Activated naive CD8-positive, alpha-beta T cell (primary cell): Measurements from ENCODE around the gene PCNT.
A peak's percentile ranks its signal among the peaks of the same experiment; 100 is the strongest.

Experiments used
- H3K27ac Mint-ChIP-seq: one replicate; pipeline ENCODE4 v1.8.0; 2021; ENCODE audit warnings: mixed read lengths
- H3K27me3 Mint-ChIP-seq: one replicate; pipeline ENCODE4 v1.8.0; 2021; ENCODE audit warnings: mixed read lengths
- H3K36me3 Mint-ChIP-seq: one replicate; pipeline ENCODE4 v1.8.0; 2021; ENCODE audit warnings: mixed read lengths
- H3K4me1 Mint-ChIP-seq: one replicate; pipeline ENCODE4 v1.8.0; 2021; ENCODE audit warnings: low read depth, mixed read lengths
- H3K4me3 Mint-ChIP-seq: one replicate; pipeline ENCODE4 v1.8.0; 2021; ENCODE audit warnings: mild to moderate bottlenecking, mixed read lengths
- H3K9me3 Mint-ChIP-seq: one replicate; pipeline ENCODE4 v1.8.0; 2021; ENCODE audit warnings: low read depth, mixed read lengths

PCNT gene

DNA sequence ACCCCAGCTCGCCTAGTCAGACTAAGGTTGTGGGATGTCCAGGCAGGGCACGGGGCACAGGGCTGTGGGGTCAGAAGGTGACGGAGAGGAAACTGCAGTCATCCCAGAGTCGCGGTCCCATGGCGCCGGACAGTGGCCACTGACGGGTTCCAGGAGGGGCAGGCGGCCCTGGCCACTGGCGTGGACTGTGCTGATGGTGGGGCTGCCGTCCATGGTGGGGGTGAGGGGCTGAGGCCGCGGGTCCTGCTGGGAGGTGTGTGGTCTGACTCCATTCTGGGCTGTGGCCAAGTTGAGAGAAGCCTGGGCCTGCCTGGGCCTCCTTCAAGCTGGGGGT is 32.0 kb downstream of the PCNT start:
- H3K36me3 Mint-ChIP-seq: peaks cover 3% of the 10 kb centered on the region
- H3K4me1 Mint-ChIP-seq: peaks cover 4% of the 10 kb centered on the region
- no peak overlapping the region for H3K27ac Mint-ChIP-seq
- H3K4me3 Mint-ChIP-seq: no peak overlapping the region
- H3K27me3 Mint-ChIP-seq: no peaks in the 10 kb centered on the region
- no peaks in the 10 kb centered on the region for H3K9me3 Mint-ChIP-seq

DNA sequence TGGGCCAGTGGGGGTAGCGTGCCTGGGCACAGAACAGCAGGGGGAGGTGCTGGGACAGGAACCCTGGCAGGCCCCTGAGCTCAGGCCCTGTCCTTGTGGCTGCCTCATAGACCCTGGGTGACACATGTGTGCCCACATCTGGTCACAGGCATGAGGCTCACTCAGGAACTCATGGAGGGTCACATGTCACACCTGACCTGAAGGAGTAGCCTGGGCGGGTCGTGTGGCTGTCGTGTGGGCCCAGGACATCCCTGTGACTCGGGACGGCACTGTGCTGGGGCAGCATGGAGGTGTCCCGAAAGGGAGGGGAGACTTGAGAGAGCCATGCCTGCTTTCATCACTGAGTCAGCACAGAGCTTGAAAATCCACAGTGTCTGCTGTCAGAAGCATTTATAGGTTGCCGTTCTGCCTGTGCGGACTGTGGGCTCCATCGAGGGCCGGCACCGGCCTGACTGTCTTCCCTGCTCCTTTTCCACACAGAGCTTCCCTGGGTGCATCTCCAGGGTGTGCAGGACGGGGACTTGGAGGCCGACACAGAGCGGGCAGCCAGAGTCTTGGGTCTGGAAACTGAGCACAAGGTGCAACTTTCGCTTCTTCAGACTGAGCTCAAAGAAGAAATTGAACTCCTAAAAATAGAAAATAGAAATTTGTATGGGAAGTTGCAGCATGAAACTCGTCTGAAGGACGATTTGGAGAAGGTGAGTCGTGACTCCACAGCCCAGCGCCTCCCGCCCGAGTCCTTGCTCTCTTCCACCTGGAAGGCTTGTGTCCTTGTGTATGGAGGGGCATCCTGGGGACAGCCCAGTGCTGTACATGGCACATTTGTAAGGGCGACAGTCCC is 32.8 kb downstream of the PCNT start:
- Mint-ChIP-seq H3K4me1 (peaks cover 6% of the 10 kb centered on the region), H3K27me3 (no peaks in the 10 kb centered on the region), H3K4me3 (no peak overlapping the region), H3K9me3 (no peaks in the 10 kb centered on the region), H3K36me3 (peaks cover 7% of the 10 kb centered on the region), H3K27ac (no peak overlapping the region)

DNA sequence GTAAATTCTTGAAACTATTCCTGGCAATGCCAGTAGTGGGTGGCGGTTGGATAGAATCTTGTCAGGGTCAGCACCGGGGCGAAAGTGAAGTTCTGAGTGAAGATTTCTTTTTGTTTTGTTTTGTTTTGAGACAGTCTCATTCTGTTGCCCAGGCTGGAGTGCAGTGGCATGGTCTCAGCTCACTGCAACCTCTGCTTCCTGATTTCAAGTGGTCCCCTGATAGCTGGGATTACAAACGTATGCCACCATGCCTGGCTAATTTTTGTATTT is 33.3 kb downstream of the PCNT start:
- Mint-ChIP-seq H3K9me3 (no peaks in the 10 kb centered on the region), H3K27ac (no peak overlapping the region), H3K4me3 (no peak overlapping the region), H3K4me1 (peaks cover 6% of the 10 kb centered on the region), H3K36me3 (peaks cover 8% of the 10 kb centered on the region), H3K27me3 (no peaks in the 10 kb centered on the region)

DNA sequence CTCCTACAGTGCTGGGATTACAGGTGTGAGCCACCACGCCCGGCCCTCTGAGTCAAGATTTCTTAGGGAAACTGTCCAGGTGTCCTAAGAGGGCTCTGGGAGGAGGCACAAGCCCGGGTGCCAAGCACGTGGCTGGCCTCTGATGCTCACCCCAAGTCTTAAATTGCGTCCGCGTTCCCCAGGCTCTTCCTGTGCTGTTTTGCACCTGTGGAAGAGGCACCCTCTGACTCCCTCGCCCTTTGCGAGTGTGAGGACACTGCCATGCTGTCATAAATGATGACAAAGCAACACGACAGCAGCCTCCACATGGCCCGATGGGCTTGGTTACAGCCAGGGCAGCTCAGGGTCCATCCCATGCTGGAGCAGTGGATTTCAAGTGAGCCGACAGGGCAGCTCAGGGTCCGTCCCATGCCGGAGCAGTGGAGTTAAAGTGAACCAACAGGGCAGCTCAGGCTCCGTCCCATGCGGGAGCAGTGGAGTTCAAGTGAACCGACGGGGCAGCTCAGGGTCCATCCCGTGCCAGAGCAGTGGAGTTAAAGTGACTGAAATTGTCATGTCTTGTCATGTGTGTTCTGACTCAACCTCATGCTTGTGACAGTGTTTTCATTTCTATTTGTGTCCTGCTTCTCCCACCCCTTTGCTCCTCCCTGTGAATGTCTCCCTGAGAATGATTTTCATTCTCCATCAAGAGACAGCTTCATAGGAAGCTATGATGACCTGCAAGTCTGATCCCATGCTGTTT is 33.9 kb downstream of the PCNT start:
- Mint-ChIP-seq H3K27ac (no peak overlapping the region), H3K4me1 (peaks cover 6% of the 10 kb centered on the region), H3K36me3 (peaks cover 8% of the 10 kb centered on the region), H3K9me3 (no peaks in the 10 kb centered on the region), H3K27me3 (no peaks in the 10 kb centered on the region), H3K4me3 (no peak overlapping the region)

DNA sequence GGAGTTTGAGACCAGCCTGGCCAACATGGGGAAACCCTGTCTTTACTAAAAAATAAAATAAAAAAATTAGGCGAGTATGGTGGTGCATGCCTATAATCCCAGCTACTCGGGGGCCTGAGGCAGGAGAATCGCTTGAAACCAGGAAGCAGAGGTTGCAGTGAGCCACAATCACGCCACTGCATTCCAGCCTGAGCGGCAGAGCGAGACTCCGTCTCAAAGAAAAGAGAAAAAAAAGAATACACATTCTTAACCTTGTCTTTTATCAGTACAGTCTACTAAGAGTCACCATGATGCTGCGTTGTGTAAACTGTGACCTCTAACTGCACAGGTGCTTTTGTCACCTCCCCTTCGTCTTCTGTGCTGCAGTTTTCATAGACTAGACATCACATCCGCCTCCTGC is 37.2 kb downstream of the PCNT start:
- no peaks in the 10 kb centered on the region for H3K9me3 Mint-ChIP-seq
- peaks cover 14% of the 10 kb centered on the region for H3K36me3 Mint-ChIP-seq
- no peak overlapping the region for H3K27ac Mint-ChIP-seq
- H3K4me1 Mint-ChIP-seq: peaks cover 4% of the 10 kb centered on the region
- H3K4me3 Mint-ChIP-seq: no peak overlapping the region
- H3K27me3 Mint-ChIP-seq: no peaks in the 10 kb centered on the region

DNA sequence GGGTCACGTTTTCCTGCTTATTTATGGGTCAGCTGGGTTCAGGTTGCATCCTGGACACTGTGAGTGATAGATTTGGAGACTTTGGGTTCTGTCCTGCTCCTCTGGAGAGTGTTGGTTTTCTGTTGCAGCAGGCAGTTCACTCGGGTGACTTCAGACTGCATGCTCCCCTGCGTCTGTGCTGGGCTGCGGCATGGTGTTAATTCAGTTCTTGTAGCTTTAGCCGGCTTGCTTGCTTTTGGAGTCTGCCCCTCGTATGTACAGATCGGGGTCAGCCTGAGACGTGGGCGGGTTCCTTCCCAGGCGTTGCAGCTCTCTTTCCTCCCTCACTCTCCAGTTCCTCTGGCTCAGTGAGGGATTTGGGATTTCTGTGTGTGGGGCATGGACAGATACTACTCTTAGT is 38.0 kb downstream of the PCNT start:
- H3K27ac Mint-ChIP-seq: no peak overlapping the region
- H3K36me3 Mint-ChIP-seq: peaks cover 17% of the 10 kb centered on the region
- peaks cover 4% of the 10 kb centered on the region for H3K4me1 Mint-ChIP-seq
- H3K27me3 Mint-ChIP-seq: no peaks in the 10 kb centered on the region
- H3K9me3 Mint-ChIP-seq: no peaks in the 10 kb centered on the region
- H3K4me3 Mint-ChIP-seq: no peak overlapping the region

DNA sequence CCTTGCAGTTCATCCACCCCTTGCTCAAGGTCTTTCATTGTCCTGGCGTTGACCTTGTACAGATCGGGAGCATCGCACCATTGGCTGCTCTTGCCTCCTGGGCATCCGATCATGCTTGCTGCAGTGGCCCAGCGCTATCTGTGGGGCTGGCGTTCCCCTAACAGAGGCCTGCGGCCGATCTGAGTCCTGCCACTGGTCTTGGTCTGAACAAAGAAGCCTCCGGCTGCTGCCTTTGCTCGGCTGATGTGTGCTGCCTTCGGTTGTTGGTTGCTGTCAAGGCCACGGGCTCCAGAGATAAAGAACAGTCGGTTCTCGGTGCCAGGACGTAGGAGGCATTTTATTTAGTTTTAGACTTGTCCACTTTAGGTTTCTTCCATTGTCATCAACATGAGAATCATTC is 39.0 kb downstream of the PCNT start:
- Mint-ChIP-seq H3K27ac (no peak overlapping the region), H3K9me3 (no peaks in the 10 kb centered on the region), H3K36me3 (peaks cover 17% of the 10 kb centered on the region), H3K4me3 (no peak overlapping the region), H3K27me3 (no peaks in the 10 kb centered on the region), H3K4me1 (peaks cover 6% of the 10 kb centered on the region)

DNA sequence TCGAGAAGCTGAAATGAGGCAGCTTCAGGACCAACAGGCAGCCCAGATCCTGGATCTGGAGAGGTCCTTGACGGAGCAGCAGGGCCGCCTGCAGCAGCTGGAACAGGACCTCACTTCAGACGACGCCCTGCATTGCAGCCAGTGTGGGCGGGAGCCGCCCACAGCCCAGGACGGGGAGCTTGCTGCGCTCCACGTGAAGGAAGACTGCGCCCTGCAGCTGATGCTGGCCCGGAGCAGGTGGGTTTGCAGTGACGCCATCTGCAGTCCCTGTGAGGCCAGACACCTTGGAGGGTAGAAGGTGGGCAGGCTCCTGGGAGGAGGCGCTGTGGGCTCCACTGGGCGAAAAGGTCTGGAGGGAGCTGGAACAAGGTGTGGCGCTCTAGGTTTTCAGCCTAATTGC is 39.7 kb downstream of the PCNT start:
- no peaks in the 10 kb centered on the region for H3K9me3 Mint-ChIP-seq
- no peaks in the 10 kb centered on the region for H3K27me3 Mint-ChIP-seq
- H3K36me3 Mint-ChIP-seq: peaks cover 17% of the 10 kb centered on the region
- H3K4me3 Mint-ChIP-seq: no peak overlapping the region
- H3K4me1 Mint-ChIP-seq: peaks cover 13% of the 10 kb centered on the region
- no peak overlapping the region for H3K27ac Mint-ChIP-seq

DNA sequence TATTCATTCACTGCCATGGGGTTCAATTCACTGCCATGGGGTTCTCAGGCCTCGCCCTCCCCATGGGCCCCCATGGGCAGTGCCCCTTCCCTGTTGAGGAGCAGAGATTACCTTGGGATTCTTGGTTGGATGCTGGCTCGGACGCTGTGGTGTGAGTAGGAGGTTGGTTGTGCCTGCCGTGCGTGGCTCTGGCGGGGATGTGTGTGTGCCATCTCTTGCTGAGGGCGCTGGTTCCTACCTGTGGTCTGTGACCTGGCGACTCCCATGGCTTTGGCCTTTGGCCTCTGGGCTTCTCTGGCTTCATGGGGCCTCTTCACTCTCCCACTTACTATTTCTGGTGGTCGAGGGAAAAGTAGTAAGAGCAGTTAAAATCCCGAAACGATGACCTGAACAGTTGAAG is 42.1 kb downstream of the PCNT start:
- Mint-ChIP-seq H3K36me3 (peaks cover 14% of the 10 kb centered on the region), H3K9me3 (no peaks in the 10 kb centered on the region), H3K27ac (no peak overlapping the region), H3K27me3 (no peaks in the 10 kb centered on the region), H3K4me1 (peaks cover 23% of the 10 kb centered on the region), H3K4me3 (no peak overlapping the region)

DNA sequence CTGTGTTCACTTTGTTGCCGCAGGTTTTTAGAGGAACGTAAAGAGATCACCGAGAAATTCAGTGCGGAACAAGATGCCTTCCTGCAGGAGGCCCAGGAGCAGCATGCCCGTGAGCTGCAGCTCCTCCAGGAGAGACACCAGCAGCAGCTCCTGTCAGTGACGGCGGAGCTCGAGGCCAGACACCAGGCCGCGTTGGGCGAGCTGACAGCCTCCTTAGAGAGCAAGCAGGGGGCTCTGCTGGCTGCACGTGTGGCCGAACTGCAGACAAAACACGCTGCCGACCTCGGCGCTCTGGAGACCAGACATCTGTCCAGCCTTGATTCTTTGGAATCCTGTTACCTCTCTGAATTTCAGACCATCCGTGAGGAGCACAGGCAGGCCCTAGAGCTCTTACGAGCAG is 42.6 kb downstream of the PCNT start:
- H3K27ac Mint-ChIP-seq: peak overlapping the region; percentile 46
- H3K9me3 Mint-ChIP-seq: no peaks in the 10 kb centered on the region
- H3K4me1 Mint-ChIP-seq: peaks cover 22% of the 10 kb centered on the region
- peaks cover 12% of the 10 kb centered on the region for H3K36me3 Mint-ChIP-seq
- H3K27me3 Mint-ChIP-seq: no peaks in the 10 kb centered on the region
- no peak overlapping the region for H3K4me3 Mint-ChIP-seq

DNA sequence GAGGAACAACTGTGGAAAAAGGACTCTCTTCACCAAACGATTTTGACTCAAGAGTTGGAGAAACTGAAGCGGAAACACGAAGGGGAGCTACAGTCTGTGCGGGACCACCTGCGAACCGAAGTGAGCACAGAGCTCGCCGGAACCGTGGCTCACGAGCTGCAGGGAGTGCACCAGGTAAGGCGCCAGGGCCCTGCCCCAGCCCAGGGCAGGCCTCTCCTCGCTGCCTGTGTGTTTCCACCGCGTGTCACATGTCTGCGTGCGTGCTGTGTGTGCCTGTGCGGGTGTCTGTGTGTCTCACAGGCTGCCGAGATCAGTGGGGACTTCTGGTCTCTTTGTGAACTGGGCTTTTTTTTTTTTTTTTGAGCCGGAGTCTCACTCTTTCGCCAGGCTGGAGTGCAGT is 43.0 kb downstream of the PCNT start:
- no peaks in the 10 kb centered on the region for H3K9me3 Mint-ChIP-seq
- H3K4me3 Mint-ChIP-seq: no peak overlapping the region
- H3K27ac Mint-ChIP-seq: peak overlapping the region; percentile 46
- H3K4me1 Mint-ChIP-seq: peaks cover 24% of the 10 kb centered on the region
- H3K27me3 Mint-ChIP-seq: no peaks in the 10 kb centered on the region
- peaks cover 9% of the 10 kb centered on the region for H3K36me3 Mint-ChIP-seq

DNA sequence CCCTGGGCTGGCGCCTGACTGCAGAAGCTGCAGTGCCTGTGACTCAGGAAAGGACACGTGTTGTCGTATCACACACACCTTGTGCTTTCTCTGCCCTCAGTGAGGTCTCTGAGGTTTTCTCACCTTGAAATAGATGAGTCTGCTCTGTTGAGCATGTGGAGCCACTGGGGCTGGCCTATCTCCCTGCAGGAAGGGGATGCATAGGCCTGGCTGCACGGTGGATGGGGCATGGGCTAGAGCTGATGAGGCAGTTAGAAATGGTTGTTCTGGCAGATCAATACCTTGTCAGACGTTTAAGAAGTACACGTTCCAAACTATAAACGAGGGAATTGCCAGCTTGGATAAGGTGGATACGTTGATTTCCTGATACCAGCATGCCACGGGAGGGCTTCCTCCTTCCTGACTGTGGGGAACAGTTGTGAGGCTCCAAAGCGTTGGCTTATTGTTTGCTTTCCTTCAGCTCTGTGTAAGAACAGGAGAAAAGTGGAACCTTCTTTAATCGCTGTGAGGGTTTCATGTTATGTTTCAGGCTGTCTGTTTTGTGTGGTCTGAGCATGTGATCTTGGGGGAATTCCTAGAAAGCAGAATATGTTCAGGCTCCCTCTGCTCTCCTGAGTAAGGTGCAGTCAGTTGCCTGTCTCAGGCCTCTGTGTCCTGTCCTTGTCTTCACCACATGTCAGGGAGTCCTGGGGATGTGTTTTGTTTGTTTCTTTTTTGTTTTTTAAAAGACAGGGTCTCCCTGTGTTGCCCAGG is 44.8 kb downstream of the PCNT start:
- Mint-ChIP-seq H3K27ac (peak overlapping the region; percentile 95), H3K36me3 (peaks cover 6% of the 10 kb centered on the region), H3K4me1 (peaks cover 24% of the 10 kb centered on the region), H3K4me3 (peak overlapping the region; percentile 80), H3K27me3 (no peaks in the 10 kb centered on the region), H3K9me3 (no peaks in the 10 kb centered on the region)

DNA sequence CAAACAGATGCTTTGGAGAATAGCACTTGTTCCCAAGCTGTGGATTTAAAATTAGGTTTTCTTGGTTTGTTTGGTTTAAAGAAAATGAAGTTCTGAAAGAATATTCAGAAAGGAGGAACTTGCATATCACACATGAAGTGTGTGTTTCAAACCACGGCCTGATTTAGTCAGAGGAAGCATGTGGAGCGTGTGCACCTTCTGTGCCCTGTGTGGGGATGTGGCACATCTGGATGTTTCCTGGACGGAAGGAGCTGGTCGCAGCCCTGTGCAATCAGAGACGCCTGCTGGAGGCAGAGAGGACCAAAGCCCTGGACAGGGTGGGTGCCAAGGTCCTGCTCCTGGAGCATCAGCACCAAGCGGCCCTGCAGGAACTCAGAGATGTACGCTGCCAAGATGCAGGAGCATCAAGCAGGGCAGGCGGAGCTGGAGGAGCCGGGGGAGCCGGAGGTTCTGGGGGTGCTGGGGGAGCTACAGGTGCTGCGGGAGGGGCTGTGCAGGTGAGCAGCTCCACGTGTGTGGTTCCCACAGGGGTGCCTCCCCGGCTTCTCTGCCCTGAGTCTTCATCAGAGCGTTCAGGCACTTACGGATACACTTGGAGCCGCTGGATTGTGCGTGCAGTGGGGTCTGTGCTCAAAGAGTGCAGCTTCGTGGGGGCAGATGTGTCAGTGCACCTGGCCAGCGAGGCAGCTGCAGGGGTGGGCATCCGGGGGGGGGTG is 45.7 kb downstream of the PCNT start:
- Mint-ChIP-seq H3K9me3 (no peaks in the 10 kb centered on the region), H3K36me3 (peaks cover 6% of the 10 kb centered on the region), H3K4me1 (peaks cover 24% of the 10 kb centered on the region), H3K27me3 (no peaks in the 10 kb centered on the region), H3K27ac (peak overlapping the region; percentile 95), H3K4me3 (no peak overlapping the region)

DNA sequence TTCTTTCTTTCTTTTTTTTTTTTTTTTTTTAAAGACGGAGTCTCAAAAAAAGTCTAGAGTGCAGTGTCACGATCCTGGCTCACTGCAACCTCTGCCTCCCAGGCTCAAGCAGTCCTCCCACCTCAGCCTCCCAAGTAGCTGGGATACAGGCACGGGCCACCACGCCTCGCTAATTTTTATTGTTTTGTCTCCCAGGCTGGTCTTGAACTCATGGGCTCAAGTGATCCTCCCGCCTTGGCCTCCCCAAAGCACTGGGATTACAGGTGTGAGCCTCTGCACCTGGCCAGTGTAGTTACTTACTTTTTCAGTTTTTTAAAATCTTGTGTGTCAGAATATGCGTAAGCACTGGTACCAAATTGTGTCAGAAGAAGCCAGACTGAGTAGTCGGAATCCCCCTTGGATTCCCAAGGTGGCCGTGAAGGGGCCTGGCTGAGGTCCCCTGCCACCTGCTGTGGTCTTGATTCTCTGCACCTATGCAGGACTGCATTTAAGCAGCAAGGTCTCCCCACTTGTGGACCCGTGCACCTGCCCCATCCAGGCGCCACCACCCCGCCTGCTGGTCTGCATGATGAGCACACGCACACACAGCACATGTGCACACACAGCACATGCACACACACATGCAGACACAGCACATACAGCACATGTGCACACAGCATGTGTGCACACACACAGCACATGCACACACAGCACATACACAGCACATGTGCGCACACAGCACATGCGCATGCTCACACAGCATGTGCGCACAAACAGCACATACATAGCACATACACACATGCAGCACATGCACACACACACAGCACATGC is 47.5 kb downstream of the PCNT start:
- H3K27me3 Mint-ChIP-seq: no peaks in the 10 kb centered on the region
- H3K27ac Mint-ChIP-seq: peak overlapping the region; percentile 24
- peaks cover under 1% of the 10 kb centered on the region for H3K36me3 Mint-ChIP-seq
- H3K4me3 Mint-ChIP-seq: no peak overlapping the region
- H3K4me1 Mint-ChIP-seq: peaks cover 24% of the 10 kb centered on the region
- no peaks in the 10 kb centered on the region for H3K9me3 Mint-ChIP-seq
